IMR-90 (cell line): ENCODE data around the gene STAC2. TPM values are rescaled to one million over a fixed set of nuclear protein-coding genes. Genes with fewer than 3 reads are reported as not detected.

Source experiments
- ATAC-seq: fragments of 200-7000 bp; cut with Tn5 transposase; 2 replicates; pipeline ENCODE4 v1.9.1; 2020; ENCODE audit warnings: low read depth, mild to moderate bottlenecking, moderate library complexity
- BruUV-seq: library from RNA; stranded (reverse); fragments of 400-500 nt; replicated peaks from 2 replicates; lab custom pipeline; 2021; lab: Mats Ljungman, UMichigan
- CTCF ChIA-PET: fragments of 300-600 bp; formaldehyde crosslinking; extraction: SDS; loops from one replicate; lab custom pipeline; 2021; ENCODE audit warnings: antibody characterized with exemption; lab: Yijun Ruan, JAX
- POLR2A ChIA-PET: fragments of 300-600 bp; sonication (Branson Sonifier 250); formaldehyde crosslinking; loops from one replicate; lab custom pipeline; 2022; ENCODE audit warnings: antibody characterized with exemption; ENCODE audit not compliant: unreplicated experiment; lab: Charles Lee
- DNase-seq: peaks from one replicate; pipeline ENCODE4 v3.0.0; 2013
- H2AFZ ChIP-seq: replicated peaks from 2 replicates; pipeline ENCODE3; 2013; ENCODE audit warnings: low read length, mild to moderate bottlenecking; ENCODE audit not compliant: poor library complexity
- H2AK5ac ChIP-seq: 2 replicates; pipeline ENCODE4 v1.6.1; 2013; ENCODE audit warnings: low read depth, low read length, inconsistent platforms
- H2AK9ac ChIP-seq: replicated peaks from 2 replicates; pipeline ENCODE3; 2013; ENCODE audit warnings: mild to moderate bottlenecking, low read depth, low read length, moderate library complexity; ENCODE audit not compliant: poor library complexity
- H2BK120ac ChIP-seq: 2 replicates; pipeline ENCODE4 v1.6.1; 2013; ENCODE audit warnings: low read depth, low read length, inconsistent platforms
- H2BK15ac ChIP-seq: 3 replicates; pipeline ENCODE4 v1.6.1; 2013; ENCODE audit warnings: low read depth, low read length, inconsistent platforms
- H2BK20ac ChIP-seq: 2 replicates; pipeline ENCODE4 v1.6.1; 2013; ENCODE audit warnings: low read depth, mild to moderate bottlenecking, inconsistent platforms, low read length, moderate library complexity
- H2BK5ac ChIP-seq: 2 replicates; pipeline ENCODE4 v1.6.1; 2013; ENCODE audit warnings: mild to moderate bottlenecking, low read depth, low read length, inconsistent platforms; ENCODE audit not compliant: poor library complexity, severe bottlenecking
- H3K14ac ChIP-seq: replicated peaks from 2 replicates; pipeline ENCODE4 v1.6.1; 2013; ENCODE audit warnings: low read depth, low read length, inconsistent platforms
- H3K18ac ChIP-seq: 2 replicates; pipeline ENCODE4 v1.6.1; 2013; ENCODE audit warnings: low read depth, low read length, control low read depth
- H3K23ac ChIP-seq: 2 replicates; pipeline ENCODE4 v1.6.1; 2013; ENCODE audit warnings: low read depth, low read length, inconsistent platforms
- H3K27ac ChIP-seq: 2 replicates; pipeline ENCODE4 v1.5.1; 2013; ENCODE audit warnings: mild to moderate bottlenecking, control low read depth, low read length; ENCODE audit not compliant: insufficient read depth
- H3K27me3 ChIP-seq: 2 replicates; pipeline ENCODE4 v1.6.1; 2013; ENCODE audit warnings: low read length; ENCODE audit not compliant: control insufficient read depth, insufficient read depth
- H3K36me3 ChIP-seq: 2 replicates; pipeline ENCODE4 v1.6.1; 2013; ENCODE audit warnings: low read length, mixed read lengths; ENCODE audit not compliant: control insufficient read depth, insufficient read depth
- H3K4ac ChIP-seq: 2 replicates; pipeline ENCODE4 v1.6.1; 2013; ENCODE audit warnings: low read depth, low read length, inconsistent platforms
- H3K4me1 ChIP-seq: 2 replicates; pipeline ENCODE4 v1.6.1; 2013; ENCODE audit warnings: low read length, mixed read lengths; ENCODE audit not compliant: control insufficient read depth, insufficient read depth
- H3K4me2 ChIP-seq: 2 replicates; pipeline ENCODE4 v1.6.1; 2013; ENCODE audit warnings: low read depth, mild to moderate bottlenecking, control low read depth, low read length, moderate library complexity
- H3K4me3 ChIP-seq: 2 replicates; pipeline ENCODE4 v1.5.1; 2013; ENCODE audit warnings: low read depth, mild to moderate bottlenecking, control low read depth, low read length, moderate library complexity; ENCODE audit not compliant: insufficient read depth
- H3K56ac ChIP-seq: 2 replicates; pipeline ENCODE4 v1.6.1; 2013; ENCODE audit warnings: low read length, inconsistent platforms; ENCODE audit not compliant: insufficient read depth; ENCODE audit errors: extremely low read depth
- H3K79me1 ChIP-seq, 2 experiments: 2 replicates each; pipeline ENCODE4 v1.6.1; 2013; ENCODE audit warnings: low read length in 2 of 2, inconsistent platforms in 1 of 2, low read depth in 1 of 2
- H3K9ac ChIP-seq: 2 replicates; pipeline ENCODE4 v1.6.1; 2013; ENCODE audit warnings: low read depth, low read length, control low read depth
- H3K9me1 ChIP-seq: 2 replicates; pipeline ENCODE4 v1.6.1; 2013; ENCODE audit warnings: low read length, inconsistent platforms; ENCODE audit not compliant: insufficient read depth
- H3K9me3 ChIP-seq: 2 replicates; pipeline ENCODE4 v1.6.1; 2013; ENCODE audit warnings: low read length; ENCODE audit not compliant: control insufficient read depth, insufficient read depth
- H4K20me1 ChIP-seq: 2 replicates; pipeline ENCODE4 v1.6.1; 2013; ENCODE audit warnings: low read length, inconsistent platforms; ENCODE audit not compliant: insufficient read depth
- H4K5ac ChIP-seq: 2 replicates; pipeline ENCODE4 v1.6.1; 2013; ENCODE audit warnings: mild to moderate bottlenecking, low read depth, low read length, control low read depth
- H4K8ac ChIP-seq, 2 experiments: 2 replicates each; pipeline ENCODE4 v1.6.1; 2013; ENCODE audit warnings: low read depth in 2 of 2, low read length in 2 of 2, control low read depth in 1 of 2, inconsistent platforms in 1 of 2
- H4K91ac ChIP-seq: 2 replicates; pipeline ENCODE4 v1.6.1; 2013; ENCODE audit warnings: low read depth, low read length, inconsistent platforms; ENCODE audit not compliant: insufficient read depth
- SMC3 ChIP-seq: fragments of 150-350 bp; IDR thresholded peaks from 2 replicates; pipeline ENCODE4 v1.6.1; 2016; ENCODE audit warnings: low read depth, mild to moderate bottlenecking, antibody characterized with exemption, low read length, moderate library complexity
- WGBS, 2 experiments: methylation state at CpG; one replicate each; pipeline versions ENCODE4 v1.1.5 to v1.1.7; 2013; ENCODE audit warnings: missing lambda C conversion rate in 2 of 2; ENCODE audit not compliant: insufficient read length in 1 of 2; ENCODE audit errors: extremely low coverage in 2 of 2; 5-methylcytosine and 5-hydroxymethylcytosine counted together
- dilution Hi-C: fragments of 300-500 bp; cut with HindIII; formaldehyde crosslinking; loops from one replicate; pipeline ENCODE4 v1.14.3; 2018; ENCODE audit warnings: low sequenced_read_pairs; ENCODE audit not compliant: unreplicated experiment
- in situ Hi-C: fragments of 300-500 bp; cut with MboI; formaldehyde crosslinking; loops from 3 replicates; pipeline ENCODE4 v1.14.3; 2019; ENCODE audit warnings: low sequenced_read_pairs, inconsistent platforms, mixed read lengths
- intact Hi-C: fragments of 100-400 bp; cut with micrococcal nuclease; formaldehyde crosslinking; loops from 2 replicates; pipeline ENCODE4 v1.10.0; 2022
- polyA plus RNA-seq, 3 experiments: library from polyadenylated mRNA; depleted of rRNA; stranded (reverse); fragments of >200 nt; gene quantifications; 2 replicates each; pipeline ENCODE4 v1.2.3, GENCODE V29; 2012; ENCODE audit warnings: low replicate concordance in 1 of 3
- total RNA-seq: library from RNA; depleted of rRNA; stranded (reverse); fragments of >200 nt; gene quantifications from 2 replicates; pipeline ENCODE4 v1.2.3, GENCODE V29; 2012

STAC2 gene
- total and polyA plus RNA-seq, 2 of the 4 experiments (the other 2 are of a cell fraction), result 0.02 TPM; not detected in 1

DNA sequence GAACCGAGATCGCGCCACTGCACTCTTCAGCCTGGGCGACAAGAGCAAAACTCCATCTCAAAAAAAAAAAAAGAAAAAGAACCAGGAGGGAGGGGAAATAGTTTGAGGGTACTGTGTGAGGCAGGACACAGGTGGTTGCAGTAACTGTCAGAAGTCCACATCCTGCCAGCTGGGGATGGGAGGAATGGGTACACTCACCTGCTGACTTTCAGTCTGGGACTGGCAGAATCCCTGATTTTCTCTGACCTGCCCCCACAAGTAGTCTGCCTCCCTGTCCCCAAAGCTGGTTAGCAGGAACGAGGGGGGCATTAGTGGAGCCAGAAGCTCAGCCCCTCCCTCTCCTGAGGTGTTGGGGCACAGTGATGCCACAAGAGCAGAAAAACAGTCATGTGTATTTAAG, 52.7 kb downstream of the STAC2 start:
- Histone ChIP-seq H3K9ac (no peak overlapping the region), H3K4me3 (no peak overlapping the region), H4K5ac (no peak overlapping the region), H3K18ac (no peak overlapping the region), H2AFZ (no peak overlapping the region), H3K23ac (no peak overlapping the region), H2BK15ac (no peak overlapping the region), H4K91ac (no peak overlapping the region), H4K20me1 (peaks cover 10% of the 10 kb centered on the region), H2BK120ac (no peak overlapping the region), H4K8ac (no peak overlapping the region), H2AK5ac (no peak overlapping the region), H2AK9ac (no peak overlapping the region), H3K4me2 (no peak overlapping the region), H2BK5ac (no peak overlapping the region), H3K9me1 (peaks cover 10% of the 10 kb centered on the region; the same call in 1 of the 2 replicates), H3K27ac (no peak overlapping the region), H3K56ac (no peak overlapping the region), H3K4me1 (no peaks in the 10 kb centered on the region), H3K36me3 (peaks cover 20% of the 10 kb centered on the region), H3K4ac (no peak overlapping the region), H3K9me3 (no peaks in the 10 kb centered on the region), H2BK20ac (no peak overlapping the region), H3K14ac (no peak overlapping the region), H3K79me1 (0 out of 4 replicates have a peak, but pooled peaks cover 0 to 2% of the 10 kb centered on the region in 2 experiments), H3K27me3 (no peaks in the 10 kb centered on the region; the same call in 1 of the 2 replicates)
- no peak for TF ChIP-seq SMC3
- in situ Hi-C loops (no loop called here), dilution Hi-C loops (no loop called here), intact Hi-C loops (no loop called here)
- ChIA-PET POLR2A (no interaction called here), CTCF (no interaction called here)
- no CpG with 5 or more reads among the region's 5 CpGs for WGBS, 2 experiments
- BruUV-seq, result no TSS peak
- DNase-seq, result no peak
- ATAC-seq, result no peak
